ENCODE results near the gene NPFFR1. TPM values are rescaled to one million over a fixed set of nuclear protein-coding genes. Genes with fewer than 3 reads are reported as not detected.

The NPFFR1 gene
- total RNA-seq, 1 experiment from 2014 or later = not detected

- CTCF ChIA-PET = interaction anchor here (1.1 kb wide), 1 partner anchor 103 kb away, joined by 3 read pairs; no protein-coding TSS in a partner anchor
- no peak for DNase-seq (ENCODE audit: unreplicated experiment)
- intact Hi-C loops (cut with micrococcal nuclease) = no loop called here
- peaks cover 19% of the 10 kb centered on the region for H3K4me1 Mint-ChIP-seq (ENCODE audit: insufficient read depth, unreplicated experiment)
- no peak for TF ChIP-seq CTCF (IDR thresholded peaks at IDR 0.05; ENCODE audit: unreplicated experiment)
- H3K27ac Mint-ChIP-seq (ENCODE audit: low read depth, unreplicated experiment) = peak overlapping the region; percentile 79
- H3K4me3 Mint-ChIP-seq (ENCODE audit: unreplicated experiment) = no peak overlapping the region
- no TSS peak for BruUV-seq (replicated peaks)
- H3K27me3 Mint-ChIP-seq (ENCODE audit: insufficient read depth, unreplicated experiment) = no peaks in the 10 kb centered on the region
- POLR2A ChIA-PET = interaction anchor here (0.6 to 2.1 kb wide), 3 partner anchors 15 to 99 kb away, joined by 3 to 11 read pairs (median 3); partner anchors contain the start of gene PPA1
- no peaks in the 10 kb centered on the region for H3K9me3 Mint-ChIP-seq (ENCODE audit: unreplicated experiment)
- peaks cover 6% of the 10 kb centered on the region for H3K36me3 Mint-ChIP-seq (ENCODE audit: insufficient read depth, unreplicated experiment)
These were observed 47.3 kb upstream of the NPFFR1 start for GRCh38 chr10:70331160-70331485.

GRCh38 chr10:70330671-70331070 lies 46.9 kb upstream of the NPFFR1 start:
- no TSS peak for BruUV-seq (replicated peaks)
- Mint-ChIP-seq H3K27me3 (ENCODE audit: insufficient read depth, unreplicated experiment) (no peaks in the 10 kb centered on the region), H3K36me3 (ENCODE audit: insufficient read depth, unreplicated experiment) (peaks cover 6% of the 10 kb centered on the region), H3K4me1 (ENCODE audit: insufficient read depth, unreplicated experiment) (peaks cover 22% of the 10 kb centered on the region), H3K4me3 (ENCODE audit: unreplicated experiment) (no peak overlapping the region), H3K27ac (ENCODE audit: low read depth, unreplicated experiment) (no peak overlapping the region), H3K9me3 (ENCODE audit: unreplicated experiment) (no peaks in the 10 kb centered on the region)
- ChIA-PET POLR2A (interaction anchor here (1.0 kb wide), 1 partner anchor 22 kb away, joined by 3 read pairs; no protein-coding TSS in a partner anchor), CTCF (interaction anchor here (0.6 to 1.1 kb wide), 4 partner anchors 33 to 878 kb away, joined by 3 to 5 read pairs (median 3); no protein-coding TSS in a partner anchor)
- no peak for TF ChIP-seq CTCF (IDR thresholded peaks at IDR 0.05; ENCODE audit: unreplicated experiment)
- intact Hi-C loops (cut with micrococcal nuclease) = no loop called here
- no peak for DNase-seq (ENCODE audit: unreplicated experiment)

GRCh38 chr10:70328967-70329366 lies 45.2 kb upstream of the NPFFR1 start:
- DNase-seq (ENCODE audit: unreplicated experiment) = no peak
- intact Hi-C loops (cut with micrococcal nuclease) = no loop called here

GRCh38 chr10:70328018-70328417 lies 44.2 kb upstream of the NPFFR1 start:
- TF ChIP-seq CTCF (IDR thresholded peaks at IDR 0.05; ENCODE audit: unreplicated experiment) = no peak
- BruUV-seq (replicated peaks) = no TSS peak
- H3K27ac Mint-ChIP-seq (ENCODE audit: low read depth, unreplicated experiment) = no peak overlapping the region
- peaks cover 6% of the 10 kb centered on the region for H3K36me3 Mint-ChIP-seq (ENCODE audit: insufficient read depth, unreplicated experiment)
- intact Hi-C loops (cut with micrococcal nuclease) = no loop called here
- ChIA-PET POLR2A (no interaction called here), CTCF (no interaction called here)
- no peak for DNase-seq (ENCODE audit: unreplicated experiment)
- peaks cover 21% of the 10 kb centered on the region for H3K4me1 Mint-ChIP-seq (ENCODE audit: insufficient read depth, unreplicated experiment)
- no peaks in the 10 kb centered on the region for H3K27me3 Mint-ChIP-seq (ENCODE audit: insufficient read depth, unreplicated experiment)
- no peak overlapping the region for H3K4me3 Mint-ChIP-seq (ENCODE audit: unreplicated experiment)
- H3K9me3 Mint-ChIP-seq (ENCODE audit: unreplicated experiment) = no peaks in the 10 kb centered on the region

More at GRCh38 chr10:70328967-70329366, 45.2 kb upstream of the NPFFR1 start:
- POLR2A ChIA-PET = interaction anchor here (0.9 to 1.3 kb wide), 2 partner anchors 9 to 62 kb away, joined by 3 to 4 read pairs; no protein-coding TSS in a partner anchor
- Mint-ChIP-seq H3K27ac (ENCODE audit: low read depth, unreplicated experiment) (no peak overlapping the region), H3K4me1 (ENCODE audit: insufficient read depth, unreplicated experiment) (peaks cover 22% of the 10 kb centered on the region), H3K36me3 (ENCODE audit: insufficient read depth, unreplicated experiment) (peaks cover 6% of the 10 kb centered on the region), H3K9me3 (ENCODE audit: unreplicated experiment) (no peaks in the 10 kb centered on the region), H3K27me3 (ENCODE audit: insufficient read depth, unreplicated experiment) (no peaks in the 10 kb centered on the region), H3K4me3 (ENCODE audit: unreplicated experiment) (no peak overlapping the region)
- no TSS peak for BruUV-seq (replicated peaks)
- CTCF ChIA-PET = no interaction called here
- no peak for TF ChIP-seq CTCF (IDR thresholded peaks at IDR 0.05; ENCODE audit: unreplicated experiment)

Measured in MCF 10A (cell line).